Measurements from ENCODE around the gene RASL10A.

Gene RASL10A

DNA sequence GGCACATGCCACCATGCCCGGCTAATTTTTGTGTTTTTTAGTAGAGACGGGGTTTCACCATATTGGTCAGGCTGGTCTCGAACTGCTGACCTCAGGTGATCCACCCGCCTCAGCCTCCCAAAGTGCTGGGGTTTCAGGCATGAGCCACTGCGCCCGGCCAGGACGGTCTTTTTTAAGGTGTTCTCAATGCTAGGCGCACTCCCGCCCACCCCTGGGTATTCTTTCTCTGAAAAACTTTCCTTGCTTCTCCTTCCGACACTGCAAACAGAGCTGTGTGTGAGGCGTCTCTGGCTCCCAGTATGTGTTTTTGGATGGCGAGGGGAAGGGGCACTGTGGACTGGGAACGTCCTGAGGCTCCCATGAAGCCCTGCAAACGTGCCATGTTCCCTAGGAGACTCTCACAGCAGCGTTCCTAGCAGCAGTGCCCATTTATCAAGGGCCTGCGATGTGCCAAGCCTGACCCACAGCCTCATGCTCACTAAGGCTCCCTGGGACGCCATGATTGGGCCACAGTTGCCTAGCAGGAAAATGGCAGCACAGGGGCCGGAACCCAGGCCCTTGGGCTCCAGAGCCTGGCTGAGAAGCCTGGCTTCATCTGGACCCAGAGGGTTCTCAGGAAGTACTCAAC, 2.4 kb upstream of the RASL10A start:
- DNase-seq: no peak

DNA sequence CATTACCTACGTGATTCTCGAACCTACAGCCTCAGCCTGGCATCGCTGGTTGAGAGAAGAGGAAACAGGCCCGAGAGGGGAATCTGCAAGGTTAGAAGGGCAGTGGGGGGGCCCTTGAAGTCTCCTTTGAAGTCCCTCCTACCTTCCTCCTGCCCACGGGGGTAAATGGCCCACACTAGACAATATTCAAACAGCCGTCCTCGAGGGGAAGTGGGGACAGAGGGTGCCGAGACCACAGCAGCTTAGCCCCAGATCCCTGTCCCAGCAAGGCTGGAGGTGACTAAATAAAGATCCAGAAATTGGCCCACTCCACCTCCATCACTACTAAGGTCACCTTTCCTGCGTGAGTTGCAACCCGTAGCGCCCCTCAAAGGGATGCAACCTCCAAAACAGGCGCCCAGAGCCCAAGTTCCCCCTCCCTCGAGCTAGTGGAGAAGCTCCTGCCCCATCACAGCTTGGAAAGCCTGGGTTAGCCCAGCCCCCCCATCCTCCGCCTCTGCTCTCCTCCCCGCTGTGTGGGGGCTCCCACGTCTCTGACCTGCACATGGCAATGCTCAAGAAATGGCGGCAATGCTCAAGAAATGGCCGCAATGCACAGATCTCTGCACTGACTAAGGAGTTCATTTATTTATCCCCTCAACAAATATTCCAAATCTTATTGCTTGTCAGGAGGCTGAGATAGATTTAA, 788 bp upstream of the RASL10A start:
- no peak for DNase-seq

DNA sequence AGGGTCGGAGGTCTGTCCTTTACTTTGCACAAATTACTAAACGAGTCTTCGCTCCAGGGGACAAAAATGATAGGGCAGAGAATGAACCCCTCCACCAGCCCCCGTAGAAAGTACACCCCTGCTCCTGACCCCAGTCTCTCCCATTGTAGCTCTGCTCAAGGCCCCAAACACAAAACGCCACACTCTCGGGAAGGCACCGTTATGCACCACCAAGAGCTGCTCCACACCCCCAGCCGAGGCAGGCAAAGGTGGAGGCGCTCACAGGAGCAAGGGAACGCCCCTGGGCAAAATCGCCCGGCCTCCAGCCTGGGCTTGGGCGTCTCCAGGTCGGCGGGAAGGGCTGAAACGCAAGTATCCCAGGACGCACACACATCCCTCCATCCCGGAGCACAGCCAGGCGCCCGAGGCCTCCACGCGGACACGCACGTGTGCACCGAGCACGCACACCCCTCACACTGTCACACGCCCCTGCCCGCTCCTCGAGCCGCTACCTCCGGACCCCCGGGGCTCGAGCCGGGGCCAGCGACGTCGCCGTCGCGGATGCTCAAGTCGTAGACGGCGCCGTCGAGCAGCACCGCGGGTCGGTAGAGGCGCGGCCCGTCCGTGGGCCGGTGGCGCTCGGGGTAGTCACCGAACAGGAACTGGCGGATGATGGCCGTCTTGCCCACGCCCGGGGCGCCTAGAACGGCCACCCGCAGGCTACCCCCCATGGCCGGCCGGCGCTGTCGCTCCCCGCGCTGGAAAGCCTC, 786 bp downstream of the RASL10A start:
- DNase-seq: no peak

DNA sequence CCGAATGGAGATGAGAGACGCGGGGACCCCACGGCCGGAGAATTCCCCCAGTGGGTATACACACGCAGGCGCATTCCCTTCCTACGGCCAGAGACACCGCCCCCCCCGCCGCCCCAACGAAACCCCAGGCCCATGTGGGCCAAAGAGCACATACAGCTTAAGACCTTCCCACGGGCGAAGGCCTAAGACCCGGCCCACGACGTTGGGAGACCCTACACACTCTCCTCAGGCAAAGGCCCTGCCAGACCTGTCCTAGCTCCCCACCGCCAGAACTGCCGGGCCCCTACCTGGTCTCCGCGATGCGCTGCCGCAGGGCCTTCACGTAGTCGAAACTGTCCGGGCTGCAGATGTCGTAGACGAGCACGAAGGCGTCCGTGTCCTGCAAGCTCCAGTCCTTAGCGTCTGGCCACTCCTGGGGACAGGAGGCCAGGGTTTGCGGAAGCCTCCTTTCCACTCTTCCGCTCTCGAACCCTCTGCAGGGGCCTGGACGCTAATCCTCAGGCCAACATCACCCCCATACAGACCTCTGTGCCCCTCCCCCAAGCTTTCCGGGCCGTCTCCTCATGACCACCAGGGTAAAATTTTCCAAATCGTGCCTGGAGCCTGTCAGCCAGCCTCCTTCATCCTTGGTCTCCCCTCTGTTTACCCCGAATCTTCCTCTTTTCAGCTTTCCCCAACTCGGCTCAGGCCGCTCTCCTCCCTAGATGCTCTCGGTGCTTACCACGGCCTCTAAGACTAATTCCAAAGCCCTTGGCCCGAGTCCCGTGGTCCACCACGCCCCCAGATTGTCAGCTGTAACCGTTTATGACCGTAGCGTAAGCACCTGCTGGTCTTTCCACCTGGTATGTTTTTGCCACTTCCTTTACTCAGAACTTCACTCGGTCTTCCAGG, 1.7 kb downstream of the RASL10A start:
- no peak for DNase-seq

DNA sequence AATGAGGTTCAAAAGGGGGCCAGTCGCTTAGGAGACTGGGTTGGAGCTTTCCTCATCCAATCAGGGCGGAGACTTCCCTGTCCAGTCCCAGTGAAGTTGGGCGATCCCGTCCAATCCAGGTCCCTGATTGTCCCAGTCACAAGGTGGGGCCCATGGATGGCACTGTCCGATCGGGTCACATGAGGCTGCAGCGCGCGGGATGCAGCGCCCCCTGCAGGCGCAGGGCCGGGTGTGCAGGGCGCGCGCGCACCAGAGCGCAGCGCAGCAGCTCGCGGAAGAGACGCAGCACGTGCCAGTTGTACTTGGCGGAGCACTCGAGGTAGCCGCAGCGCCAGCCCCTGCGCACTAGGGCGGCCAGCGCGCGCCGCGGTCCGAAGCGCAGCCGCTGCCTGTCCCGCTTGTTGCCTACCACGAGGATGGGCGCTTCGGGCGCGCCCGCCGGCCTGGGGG, 2.3 kb downstream of the RASL10A start:
- DNase-seq: no peak

DNA sequence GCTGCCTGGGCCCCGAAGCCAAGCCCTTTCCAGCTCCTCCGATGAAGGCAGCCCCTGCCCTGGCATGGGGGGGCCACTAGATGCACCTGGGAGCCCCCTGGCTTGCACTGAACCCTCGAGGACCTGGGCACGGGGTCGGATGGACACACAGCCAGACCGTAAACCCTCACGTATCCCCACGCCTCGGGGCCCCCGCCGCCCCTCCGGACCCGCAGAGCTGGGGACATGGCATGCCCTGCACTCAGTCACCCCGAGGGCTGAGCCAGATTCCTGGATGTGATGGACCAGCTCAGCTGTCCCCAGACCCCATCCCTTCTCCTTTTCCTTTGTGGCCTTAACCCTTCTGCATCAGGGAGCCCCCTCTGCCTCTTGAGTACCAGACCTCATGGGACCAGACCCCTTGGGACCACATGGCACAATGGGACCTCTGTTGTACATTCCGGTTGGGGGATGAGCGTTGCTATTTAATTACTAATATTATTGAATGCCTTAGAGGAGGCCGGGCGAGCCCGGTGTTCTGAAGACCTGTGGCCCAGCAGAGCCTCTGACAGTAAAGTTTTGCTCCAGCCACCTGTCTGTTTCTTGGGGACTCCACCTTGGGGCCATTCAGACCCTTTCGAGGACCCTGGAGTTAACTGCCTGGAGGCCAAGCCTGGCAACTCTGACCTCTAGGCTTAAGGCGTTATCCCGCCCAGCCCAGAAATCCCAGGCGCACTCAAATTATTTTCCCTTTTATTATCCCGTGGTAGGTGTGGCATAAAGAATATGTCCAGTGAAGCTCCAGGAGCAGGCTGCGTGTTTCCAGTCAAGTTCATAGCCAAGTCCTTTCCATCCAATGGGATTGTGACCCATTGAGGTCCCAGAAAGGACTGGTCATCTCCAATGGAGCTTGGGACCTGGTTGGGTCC, 3.0 kb downstream of the RASL10A start:
- no peak for DNase-seq

DNA sequence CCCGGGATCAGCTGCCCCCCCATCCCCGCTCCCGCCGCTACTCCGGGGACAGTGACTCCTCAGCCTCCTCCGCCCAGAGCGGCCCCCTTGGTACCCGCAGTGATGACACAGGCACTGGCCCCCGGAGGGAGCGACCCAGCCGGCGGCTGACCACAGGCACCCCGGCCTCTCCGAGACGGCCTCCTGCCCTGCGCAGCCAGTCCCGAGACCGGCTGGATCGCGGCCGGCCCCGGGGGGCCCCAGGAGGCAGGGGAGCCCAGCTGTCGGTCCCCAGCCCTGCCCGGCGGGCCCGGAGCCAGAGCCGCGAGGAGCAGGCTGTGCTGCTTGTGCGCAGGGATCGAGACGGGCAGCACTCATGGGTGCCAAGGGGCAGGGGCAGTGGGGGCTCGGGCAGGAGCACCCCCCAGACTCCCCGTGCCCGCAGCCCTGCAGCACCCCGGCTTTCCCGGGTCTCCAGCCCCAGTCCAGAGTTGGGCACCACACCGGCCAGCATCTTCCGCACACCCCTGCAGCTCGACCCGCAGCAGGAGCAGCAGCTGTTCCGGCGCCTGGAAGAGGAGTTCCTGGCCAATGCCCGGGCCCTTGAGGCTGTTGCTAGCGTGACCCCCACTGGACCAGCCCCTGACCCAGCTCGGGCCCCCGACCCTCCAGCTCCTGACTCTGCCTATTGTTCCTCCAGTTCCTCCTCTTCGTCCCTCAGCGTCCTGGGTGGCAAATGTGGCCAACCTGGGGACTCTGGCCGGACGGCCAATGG, 3.9 kb downstream of the RASL10A start:
- no peak for DNase-seq

DNA sequence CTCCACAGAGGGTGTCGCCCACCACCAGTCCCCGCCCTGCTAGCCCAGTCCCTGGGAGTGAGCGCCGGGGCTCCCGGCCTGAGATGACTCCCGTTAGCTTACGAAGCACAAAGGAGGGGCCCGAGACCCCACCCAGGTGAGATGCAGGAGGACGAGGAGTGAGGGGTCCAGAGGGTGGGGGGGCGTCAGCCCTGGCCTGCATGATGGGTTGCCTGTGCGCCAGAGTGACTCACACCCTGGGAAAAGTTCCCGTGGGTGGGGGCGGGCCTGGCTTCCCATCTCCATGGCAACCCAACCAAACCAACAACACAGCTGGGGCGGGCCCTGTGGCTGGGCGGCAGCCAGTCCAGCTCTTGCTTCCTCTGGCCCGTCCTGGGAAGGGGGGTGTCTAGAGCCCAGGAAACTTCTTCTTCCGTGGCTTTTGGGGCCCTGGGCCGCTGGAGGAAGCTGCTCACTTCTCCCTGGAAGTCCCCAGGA, 4.6 kb downstream of the RASL10A start:
- no peak for DNase-seq

DNA sequence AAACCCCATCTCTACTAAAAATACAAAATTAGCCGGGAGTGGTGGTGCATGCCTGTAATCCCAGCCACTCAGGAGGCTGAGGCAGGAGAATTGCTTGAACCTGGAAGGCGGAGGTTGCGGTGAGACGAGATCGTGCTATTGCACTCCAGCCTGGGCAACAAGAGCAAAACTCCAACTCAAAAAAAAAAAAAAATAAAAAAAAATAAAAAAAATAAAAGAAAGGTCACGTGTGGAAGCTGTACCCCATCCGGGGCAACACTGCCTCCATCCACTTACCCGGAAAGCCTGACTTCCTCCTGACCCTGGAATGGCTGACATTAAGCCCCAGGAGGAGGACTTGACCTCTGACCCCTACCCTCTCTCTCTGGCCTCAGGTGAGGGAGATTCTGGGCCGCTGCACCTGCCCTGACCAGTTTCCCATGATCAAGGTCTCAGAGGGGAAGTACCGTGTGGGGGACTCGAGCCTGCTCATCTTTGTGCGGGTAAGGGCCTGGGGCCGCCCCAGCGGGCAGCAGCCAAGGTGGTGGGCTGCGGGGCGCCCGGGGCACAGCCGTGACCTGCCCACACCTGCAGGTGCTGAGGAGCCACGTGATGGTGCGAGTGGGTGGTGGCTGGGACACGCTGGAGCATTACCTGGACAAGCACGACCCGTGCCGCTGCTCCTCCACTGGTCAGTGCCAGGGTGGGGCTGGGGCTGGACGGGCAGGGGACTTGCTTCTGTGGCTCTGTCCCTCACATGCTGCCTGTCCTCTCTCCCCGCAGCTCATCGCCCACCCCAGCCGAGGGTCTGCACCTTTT, 5.2 kb downstream of the RASL10A start:
- DNase-seq: no peak

DNA sequence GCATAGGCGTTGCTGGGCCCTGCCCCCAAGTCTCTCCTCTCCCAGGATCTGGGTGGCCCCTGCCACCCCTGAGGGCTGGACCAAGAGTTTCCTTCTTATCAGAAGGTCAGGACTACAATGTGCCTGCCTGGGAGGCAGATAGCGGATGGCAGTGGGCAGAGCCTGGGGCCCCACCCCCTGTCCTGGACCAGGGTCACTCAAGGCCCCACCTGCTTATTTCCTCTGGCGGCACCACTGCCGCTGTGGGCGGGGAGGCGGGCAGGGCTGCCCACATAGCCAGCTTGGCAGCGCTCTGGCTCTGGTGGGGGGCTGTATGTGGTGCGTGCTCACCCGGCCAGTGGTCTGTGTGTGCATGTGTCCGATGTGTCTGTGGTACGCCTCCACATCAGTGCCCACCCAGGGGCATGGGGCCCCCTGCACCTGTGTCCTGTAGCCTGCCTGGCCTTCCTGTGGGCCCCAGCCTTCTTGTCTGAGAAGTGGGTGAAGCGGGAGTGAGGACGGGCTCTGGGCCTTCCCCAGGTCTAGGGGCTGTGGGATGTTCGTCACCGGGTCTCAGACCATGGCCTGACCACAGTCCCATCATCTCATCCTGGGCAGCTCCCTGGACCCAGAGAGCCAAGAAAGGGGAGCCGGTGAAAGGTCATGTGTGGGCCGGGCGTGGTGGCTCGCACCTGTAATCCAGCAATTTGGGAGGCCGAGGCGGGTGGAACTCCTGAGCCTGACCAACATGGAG, 6.0 kb downstream of the RASL10A start:
- no peak for DNase-seq

DNA sequence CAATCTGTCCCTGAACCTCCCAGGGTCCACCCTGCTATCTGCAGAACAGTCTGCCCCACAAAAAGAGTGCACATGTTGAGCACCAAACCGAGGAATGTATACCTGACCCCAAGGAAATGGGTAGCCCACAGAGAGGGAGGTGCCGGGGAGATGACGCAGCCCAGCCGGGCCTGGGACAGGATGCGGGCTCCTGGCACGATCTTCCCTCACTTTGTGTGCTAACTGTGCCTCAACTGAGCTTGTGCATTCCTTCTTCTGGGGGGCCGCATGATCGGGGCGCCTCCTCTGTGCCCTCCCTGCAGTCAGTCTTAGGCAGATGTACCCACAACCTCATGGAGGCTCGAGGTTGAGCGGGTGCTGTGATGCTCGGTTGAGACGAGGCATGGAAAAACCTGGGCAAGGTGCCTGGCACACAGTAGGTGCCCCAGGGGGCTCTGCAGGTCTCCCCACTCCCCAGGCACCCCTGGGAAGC, 6.7 kb downstream of the RASL10A start:
- DNase-seq: no peak

DNA sequence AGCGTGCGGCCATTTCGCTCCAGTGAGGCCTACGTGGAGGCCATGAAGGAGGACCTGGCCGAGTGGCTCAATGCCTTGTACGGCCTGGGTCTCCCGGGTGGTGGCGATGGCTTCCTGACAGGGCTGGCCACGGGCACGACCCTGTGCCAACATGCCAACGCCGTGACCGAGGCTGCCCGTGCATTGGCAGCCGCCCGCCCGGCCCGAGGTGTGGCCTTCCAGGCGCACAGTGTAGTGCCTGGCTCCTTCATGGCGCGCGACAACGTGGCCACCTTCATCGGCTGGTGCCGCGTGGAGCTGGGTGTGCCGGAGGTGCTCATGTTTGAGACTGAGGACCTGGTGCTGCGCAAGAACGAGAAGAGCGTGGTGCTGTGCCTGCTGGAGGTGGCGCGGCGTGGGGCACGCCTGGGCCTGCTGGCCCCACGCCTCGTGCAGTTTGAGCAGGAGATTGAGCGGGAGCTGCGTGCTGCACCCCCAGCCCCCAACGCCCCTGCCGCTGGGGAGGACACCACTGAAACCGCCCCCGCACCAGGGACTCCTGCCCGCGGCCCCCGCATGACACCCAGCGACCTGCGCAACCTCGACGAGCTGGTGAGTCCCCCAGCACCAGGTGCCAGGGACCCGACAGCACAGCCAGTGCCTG, 7.2 kb downstream of the RASL10A start:
- no peak for DNase-seq

DNA sequence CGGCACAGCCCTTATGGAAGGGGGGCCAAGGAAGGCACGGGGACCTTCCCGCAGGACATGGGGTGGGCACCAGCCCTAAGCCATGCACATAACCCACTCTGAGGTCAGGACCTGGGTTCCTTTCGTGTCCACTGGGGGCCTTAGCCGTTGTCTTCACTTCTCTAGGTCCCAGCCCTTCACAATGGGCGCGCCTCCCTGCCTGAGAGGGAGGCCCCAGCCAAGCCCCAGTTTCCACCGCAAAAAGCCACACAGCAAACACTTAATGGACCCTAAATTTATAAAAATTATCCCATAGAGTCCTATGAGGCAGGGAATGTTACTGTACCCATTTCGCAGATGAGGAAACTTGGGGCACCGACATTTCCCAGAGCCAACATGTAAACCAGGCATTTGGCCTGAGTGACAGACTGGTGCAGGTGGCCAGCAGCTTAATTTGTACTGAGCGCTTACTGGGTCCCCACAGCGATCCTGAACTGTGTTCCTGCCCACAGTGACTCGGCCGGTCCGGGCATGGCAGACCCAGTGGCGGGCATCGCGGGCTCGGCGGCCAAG, 7.8 kb downstream of the RASL10A start:
- DNase-seq: no peak

DNA sequence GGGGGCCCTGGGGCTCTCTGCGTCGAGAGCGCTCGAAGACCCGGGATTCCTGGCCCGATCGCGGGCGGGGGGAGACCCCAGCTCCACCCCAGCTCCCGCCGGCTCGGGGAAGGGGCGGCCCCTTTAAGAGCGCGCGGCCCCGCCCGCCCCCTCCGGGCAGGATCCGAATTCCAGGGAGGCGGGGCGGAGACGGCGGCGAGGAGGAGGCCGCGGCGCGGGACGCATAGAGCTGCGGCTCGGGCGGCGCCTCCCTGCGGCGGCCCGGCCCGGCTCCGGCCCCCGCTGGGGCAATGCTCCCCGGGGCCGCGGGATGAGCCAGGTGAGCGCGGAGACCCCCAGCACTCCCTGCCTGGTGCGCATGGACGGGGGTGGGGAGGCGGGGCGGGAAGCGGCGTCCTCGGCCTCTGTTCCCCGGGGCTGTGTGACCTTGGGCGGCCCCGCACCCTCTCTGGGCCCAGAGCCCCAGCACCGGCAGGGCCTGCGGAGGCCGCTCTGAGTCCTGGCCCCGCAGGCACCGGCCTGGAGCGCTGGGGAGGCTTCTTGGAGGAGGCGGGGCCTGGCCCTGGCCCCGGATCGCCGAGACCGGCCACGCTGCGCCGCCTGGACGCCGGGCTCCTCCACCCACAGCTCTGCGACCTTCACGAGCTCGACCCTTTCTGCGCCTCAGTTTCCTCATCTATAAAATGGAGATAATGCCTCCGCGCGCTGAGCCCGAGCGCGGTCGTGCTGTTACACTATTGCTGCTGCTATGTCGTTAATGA, 8.5 kb downstream of the RASL10A start:
- no peak for DNase-seq

DNA sequence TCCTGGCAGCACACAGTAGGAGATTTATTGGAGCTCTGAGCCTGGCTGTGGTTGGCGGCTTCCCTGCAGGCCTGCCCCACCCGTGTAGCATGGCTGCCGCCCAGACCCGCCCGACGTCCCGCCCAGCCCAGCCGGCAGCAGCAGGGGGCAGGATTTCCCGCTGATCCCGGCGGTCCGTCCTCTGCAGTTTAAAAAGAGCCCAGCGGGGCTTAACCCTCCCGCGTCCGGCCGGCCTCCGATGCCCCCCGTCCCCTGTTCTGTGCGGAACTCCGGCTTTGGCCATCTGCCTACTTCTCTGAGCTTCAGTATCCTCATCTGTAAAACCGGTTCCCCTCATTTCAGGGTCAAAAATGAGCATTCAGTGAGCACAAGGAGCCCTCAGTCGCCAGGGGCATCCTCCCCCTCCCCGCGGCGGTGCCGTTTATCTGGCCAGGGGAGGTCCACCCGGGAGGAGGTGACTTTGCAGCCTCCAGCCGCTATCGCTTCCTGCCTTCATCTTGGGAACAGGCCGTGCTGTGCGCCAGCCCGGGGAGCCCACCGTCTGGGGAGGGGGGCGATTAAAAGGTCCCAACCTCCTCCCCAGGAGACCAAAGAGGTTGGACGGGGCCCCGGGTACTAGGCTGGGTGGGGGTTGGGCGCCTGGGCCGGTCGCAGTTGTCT, 9.2 kb downstream of the RASL10A start, which contains the start of gene GAS2L1:
Gene GAS2L1 (plus strand): TSS at position 476 of the 660 bp plus-strand sequence. CDS start 1,456 bp downstream, outside the sequence.
- DNase-seq: no peak

DNA sequence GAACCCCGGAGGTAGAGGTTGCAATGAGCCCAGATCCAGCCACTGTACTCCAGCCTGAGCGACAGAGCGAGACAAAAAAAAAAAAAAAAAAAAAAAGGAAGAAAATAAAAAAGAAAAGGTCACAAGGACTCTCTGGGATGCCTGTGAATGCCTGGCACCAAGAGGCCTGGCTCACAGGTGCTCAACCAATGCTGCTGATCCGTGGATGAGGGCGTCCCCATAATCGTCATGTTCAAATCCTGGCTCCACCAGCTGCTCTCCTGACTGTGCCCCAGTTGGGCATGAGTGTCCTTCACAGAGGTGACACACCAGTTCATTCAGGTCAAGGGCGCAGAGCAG, 9.7 kb downstream of the RASL10A start:
- DNase-seq: no peak
